Sigmoid colon (tissue), 4 donors: ENCODE results near the gene CSPG5.

Experiments
- POLR2A ChIP-seq, 2 donors: fragments of 450-650 bp; IDR thresholded peaks; one replicate each; pipeline ENCODE4 v1.6.1; 2016; ENCODE audit warnings: antibody characterized with exemption in 2 of 2, mild to moderate bottlenecking in 2 of 2, moderate library complexity in 2 of 2
- POLR2AphosphoS5 ChIP-seq, 4 donors: sonication (generic); formaldehyde crosslinking; IDR thresholded peaks; one replicate each; pipeline ENCODE4 v1.6.1; 2017; ENCODE audit warnings: antibody characterized with exemption in 4 of 4
- TF ChIP-seq, protein P1 (sequence below), 4 experiments: fragments of 450-650 bp in 3 of 4; fragments of 200-600 bp in 1 of 4; IDR thresholded peaks; one replicate each; pipeline ENCODE4 v1.5.1; 2016 to 2019; ENCODE audit warnings: antibody characterized with exemption in 4 of 4, mild to moderate bottlenecking in 3 of 4, moderate library complexity in 2 of 4

- TF ChIP-seq POLR2A (IDR thresholded peaks at IDR 0.05) (no peak), POLR2AphosphoS5 (IDR thresholded peaks at IDR 0.05) (no peak)
- TF ChIP-seq, protein P1, sequence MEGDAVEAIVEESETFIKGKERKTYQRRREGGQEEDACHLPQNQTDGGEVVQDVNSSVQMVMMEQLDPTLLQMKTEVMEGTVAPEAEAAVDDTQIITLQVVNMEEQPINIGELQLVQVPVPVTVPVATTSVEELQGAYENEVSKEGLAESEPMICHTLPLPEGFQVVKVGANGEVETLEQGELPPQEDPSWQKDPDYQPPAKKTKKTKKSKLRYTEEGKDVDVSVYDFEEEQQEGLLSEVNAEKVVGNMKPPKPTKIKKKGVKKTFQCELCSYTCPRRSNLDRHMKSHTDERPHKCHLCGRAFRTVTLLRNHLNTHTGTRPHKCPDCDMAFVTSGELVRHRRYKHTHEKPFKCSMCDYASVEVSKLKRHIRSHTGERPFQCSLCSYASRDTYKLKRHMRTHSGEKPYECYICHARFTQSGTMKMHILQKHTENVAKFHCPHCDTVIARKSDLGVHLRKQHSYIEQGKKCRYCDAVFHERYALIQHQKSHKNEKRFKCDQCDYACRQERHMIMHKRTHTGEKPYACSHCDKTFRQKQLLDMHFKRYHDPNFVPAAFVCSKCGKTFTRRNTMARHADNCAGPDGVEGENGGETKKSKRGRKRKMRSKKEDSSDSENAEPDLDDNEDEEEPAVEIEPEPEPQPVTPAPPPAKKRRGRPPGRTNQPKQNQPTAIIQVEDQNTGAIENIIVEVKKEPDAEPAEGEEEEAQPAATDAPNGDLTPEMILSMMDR (IDR thresholded peaks at IDR 0.05) = no peak
Measured at GRCh38 chr3:47580481-47580880, 1.8 kb upstream of the CSPG5 start.
